Stimulated activated CD4-positive, alpha-beta T cell treated with anti-CD3 and anti-CD28 coated beads, Interleukin-15, amount 100 ng/mL, for 48 hours (primary cell): Measurements from ENCODE around the gene TXNDC2.
"Not testable (repeated sequence)": the region's sequence is repeated elsewhere in the genome, so short reads cannot be mapped to it uniquely, and the experiment has no call there.

Source experiments
- DNase-seq, 2 donors: peaks; one replicate each; pipeline ENCODE4 v3.0.0-alpha.2; 2020; ENCODE audit warnings: low read depth in 2 of 2

The TXNDC2 gene

GRCh38 chr18:9884532-9885140 is 1.1 kb upstream of the TXNDC2 start:
- no peak for DNase-seq

GRCh38 chr18:9886005-9886348 is 204 bp downstream of the TXNDC2 start:
- no peak for DNase-seq

- no peak for DNase-seq
These were observed 2.2 kb downstream of the TXNDC2 start for GRCh38 chr18:9887992-9888391.

- DNase-seq, result no peak
These were observed 4.4 kb downstream of the TXNDC2 start for GRCh38 chr18:9890196-9890595.

GRCh38 chr18:9890957-9891356 is 5.2 kb downstream of the TXNDC2 start:
- DNase-seq, result no peak

GRCh38 chr18:9891515-9891914 is 5.7 kb downstream of the TXNDC2 start:
- DNase-seq, result not testable (repeated sequence)

- no peak for DNase-seq
These were observed 8.8 kb downstream of the TXNDC2 start for GRCh38 chr18:9894454-9895068.

- DNase-seq, result no peak
These were observed 11.4 kb downstream of the TXNDC2 start for GRCh38 chr18:9897129-9897528.

GRCh38 chr18:9897787-9898291 is 12.1 kb downstream of the TXNDC2 start:
- DNase-seq, result not testable (repeated sequence)

- DNase-seq, result no peak
These were observed 13.2 kb downstream of the TXNDC2 start for GRCh38 chr18:9898792-9899549.

GRCh38 chr18:9899550-9899930 is 13.8 kb downstream of the TXNDC2 start:
- not testable (repeated sequence) for DNase-seq

GRCh38 chr18:9900699-9901098 is 14.9 kb downstream of the TXNDC2 start:
- no peak for DNase-seq

- no peak for DNase-seq
These were observed 15.6 kb downstream of the TXNDC2 start for GRCh38 chr18:9901377-9901776.

- DNase-seq, result not testable (repeated sequence)
These were observed 16.5 kb downstream of the TXNDC2 start for GRCh38 chr18:9902264-9902663.

GRCh38 chr18:9902832-9903231 is 17.1 kb downstream of the TXNDC2 start:
- DNase-seq, result no peak

GRCh38 chr18:9905401-9905922 is 19.7 kb downstream of the TXNDC2 start:
- DNase-seq, result no peak

- no peak for DNase-seq
These were observed 20.7 kb downstream of the TXNDC2 start for GRCh38 chr18:9906481-9906880.

- no peak for DNase-seq
These were observed 22.1 kb downstream of the TXNDC2 start for GRCh38 chr18:9907867-9908266.

- DNase-seq, result no peak
These were observed 24.3 kb downstream of the TXNDC2 start for GRCh38 chr18:9910071-9910470.

- DNase-seq, result no peak
These were observed 24.9 kb downstream of the TXNDC2 start for GRCh38 chr18:9910661-9911060.

- no peak for DNase-seq
These were observed 25.5 kb downstream of the TXNDC2 start for GRCh38 chr18:9911226-9911625.

- not testable (repeated sequence) for DNase-seq
These were observed 26.5 kb downstream of the TXNDC2 start for GRCh38 chr18:9912285-9912684.

GRCh38 chr18:9913151-9913525 is 27.4 kb downstream of the TXNDC2 start:
- no peak for DNase-seq
